Fibroblast of skin of right biceps (primary cell): ENCODE data around the gene ECE1.
"Not testable (repeated sequence)": the region's sequence is repeated elsewhere in the genome, so short reads cannot be mapped to it uniquely, and the experiment has no call there.

Experiments used
- DNase-seq: peaks from one replicate; pipeline ENCODE4 v3.0.0-alpha.2; 2013

The ECE1 gene

GRCh38 chr1:21290546-21290944 is 282 bp upstream of the ECE1 start:
- no peak for DNase-seq

GRCh38 chr1:21289127-21289526 is 1.1 kb downstream of the ECE1 start:
- no peak for DNase-seq

- no peak for DNase-seq
Measured at GRCh38 chr1:21287905-21288514, 2.3 kb downstream of the ECE1 start.

- not testable (repeated sequence) for DNase-seq
Measured at GRCh38 chr1:21285386-21285785, 4.9 kb downstream of the ECE1 start.

GRCh38 chr1:21285055-21285372 is 5.2 kb downstream of the ECE1 start:
- DNase-seq: no peak

GRCh38 chr1:21284206-21285054 is 5.8 kb downstream of the ECE1 start:
- no peak for DNase-seq

- DNase-seq: no peak
Measured at GRCh38 chr1:21283524-21283923, 6.7 kb downstream of the ECE1 start.

- DNase-seq: not testable (repeated sequence)
Measured at GRCh38 chr1:21282020-21282419, 8.2 kb downstream of the ECE1 start.

GRCh38 chr1:21280482-21280881 is 9.8 kb downstream of the ECE1 start:
- DNase-seq: no peak

GRCh38 chr1:21280011-21280471 is 10.2 kb downstream of the ECE1 start:
- no peak for DNase-seq

GRCh38 chr1:21278860-21279845 is 11.1 kb downstream of the ECE1 start:
- peak; percentile 30 for DNase-seq

- no peak for DNase-seq
Measured at GRCh38 chr1:21278208-21278859, 11.9 kb downstream of the ECE1 start.

GRCh38 chr1:21277180-21277579 is 13.1 kb downstream of the ECE1 start:
- DNase-seq: no peak

- no peak for DNase-seq
Measured at GRCh38 chr1:21272540-21272939, 17.7 kb downstream of the ECE1 start.

GRCh38 chr1:21271550-21271949 is 18.7 kb downstream of the ECE1 start:
- no peak for DNase-seq

- peak; percentile 60 for DNase-seq
Measured at GRCh38 chr1:21270086-21270689, 20.1 kb downstream of the ECE1 start.

- DNase-seq: no peak
Measured at GRCh38 chr1:21269461-21270085, 20.7 kb downstream of the ECE1 start.

- no peak for DNase-seq
Measured at GRCh38 chr1:21268281-21269239, 21.7 kb downstream of the ECE1 start.

- DNase-seq: no peak
Measured at GRCh38 chr1:21267191-21268077, 22.8 kb downstream of the ECE1 start.
